HepG2 (cell line): Measurements from ENCODE around the gene ASB17.

Experiments
- RAD21 ChIP-seq: fragments of 450-650 bp; formaldehyde crosslinking; IDR thresholded peaks from 2 replicates; pipeline ENCODE4 v1.5.0; 2020; ENCODE audit warnings: mild to moderate bottlenecking
- SAFB2 ChIP-seq: sonication (generic); formaldehyde crosslinking; IDR thresholded peaks from 2 replicates; pipeline ENCODE4 v1.5.1; 2020; ENCODE audit warnings: missing genetic modification reagents, low read depth, mild to moderate bottlenecking, borderline replicate concordance
- ZNF569 ChIP-seq: sonication (generic); formaldehyde crosslinking; IDR thresholded peaks from 2 replicates; pipeline ENCODE4 v1.5.0; 2020; ENCODE audit warnings: mild to moderate bottlenecking, missing genetic modification reagents, moderate library complexity, borderline replicate concordance
- TF ChIP-seq, protein P1 (sequence below): sonication (generic); formaldehyde crosslinking; IDR thresholded peaks from 2 replicates; pipeline ENCODE4; 2020; ENCODE audit warnings: missing genetic modification reagents, mild to moderate bottlenecking, borderline replicate concordance
- TF ChIP-seq, protein P2 (sequence below): sonication (generic); formaldehyde crosslinking; IDR thresholded peaks from 2 replicates; pipeline ENCODE4 v1.5.0; 2020; ENCODE audit warnings: mild to moderate bottlenecking, missing genetic modification reagents, moderate library complexity

DNA sequence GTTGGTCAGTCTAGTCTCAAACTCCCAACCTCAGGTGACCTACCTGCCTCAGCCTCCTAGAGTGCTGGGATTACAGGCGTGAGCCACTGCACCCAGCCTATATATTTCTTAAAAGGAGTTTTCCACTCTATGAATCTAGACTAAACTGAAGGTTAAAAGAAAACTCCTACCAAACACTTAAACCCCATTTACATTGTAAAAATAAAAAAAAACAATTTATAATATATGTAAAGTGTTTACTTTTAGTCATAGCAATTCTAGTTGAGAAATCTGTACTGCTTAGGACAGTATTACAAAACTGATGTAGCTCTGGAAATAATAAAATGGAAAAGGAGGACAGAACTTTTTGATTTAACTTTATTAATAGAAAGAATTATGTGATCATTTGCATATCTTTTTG is 9.5 kb downstream of the ASB17 start:
- TF ChIP-seq, protein P1, sequence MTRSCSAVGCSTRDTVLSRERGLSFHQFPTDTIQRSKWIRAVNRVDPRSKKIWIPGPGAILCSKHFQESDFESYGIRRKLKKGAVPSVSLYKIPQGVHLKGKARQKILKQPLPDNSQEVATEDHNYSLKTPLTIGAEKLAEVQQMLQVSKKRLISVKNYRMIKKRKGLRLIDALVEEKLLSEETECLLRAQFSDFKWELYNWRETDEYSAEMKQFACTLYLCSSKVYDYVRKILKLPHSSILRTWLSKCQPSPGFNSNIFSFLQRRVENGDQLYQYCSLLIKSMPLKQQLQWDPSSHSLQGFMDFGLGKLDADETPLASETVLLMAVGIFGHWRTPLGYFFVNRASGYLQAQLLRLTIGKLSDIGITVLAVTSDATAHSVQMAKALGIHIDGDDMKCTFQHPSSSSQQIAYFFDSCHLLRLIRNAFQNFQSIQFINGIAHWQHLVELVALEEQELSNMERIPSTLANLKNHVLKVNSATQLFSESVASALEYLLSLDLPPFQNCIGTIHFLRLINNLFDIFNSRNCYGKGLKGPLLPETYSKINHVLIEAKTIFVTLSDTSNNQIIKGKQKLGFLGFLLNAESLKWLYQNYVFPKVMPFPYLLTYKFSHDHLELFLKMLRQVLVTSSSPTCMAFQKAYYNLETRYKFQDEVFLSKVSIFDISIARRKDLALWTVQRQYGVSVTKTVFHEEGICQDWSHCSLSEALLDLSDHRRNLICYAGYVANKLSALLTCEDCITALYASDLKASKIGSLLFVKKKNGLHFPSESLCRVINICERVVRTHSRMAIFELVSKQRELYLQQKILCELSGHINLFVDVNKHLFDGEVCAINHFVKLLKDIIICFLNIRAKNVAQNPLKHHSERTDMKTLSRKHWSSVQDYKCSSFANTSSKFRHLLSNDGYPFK, result no peak
- TF ChIP-seq RAD21 (no peak), SAFB2 (CRISPR knock-in tag) (no peak), ZNF569 (CRISPR knock-in tag) (no peak)
- TF ChIP-seq, protein P2, sequence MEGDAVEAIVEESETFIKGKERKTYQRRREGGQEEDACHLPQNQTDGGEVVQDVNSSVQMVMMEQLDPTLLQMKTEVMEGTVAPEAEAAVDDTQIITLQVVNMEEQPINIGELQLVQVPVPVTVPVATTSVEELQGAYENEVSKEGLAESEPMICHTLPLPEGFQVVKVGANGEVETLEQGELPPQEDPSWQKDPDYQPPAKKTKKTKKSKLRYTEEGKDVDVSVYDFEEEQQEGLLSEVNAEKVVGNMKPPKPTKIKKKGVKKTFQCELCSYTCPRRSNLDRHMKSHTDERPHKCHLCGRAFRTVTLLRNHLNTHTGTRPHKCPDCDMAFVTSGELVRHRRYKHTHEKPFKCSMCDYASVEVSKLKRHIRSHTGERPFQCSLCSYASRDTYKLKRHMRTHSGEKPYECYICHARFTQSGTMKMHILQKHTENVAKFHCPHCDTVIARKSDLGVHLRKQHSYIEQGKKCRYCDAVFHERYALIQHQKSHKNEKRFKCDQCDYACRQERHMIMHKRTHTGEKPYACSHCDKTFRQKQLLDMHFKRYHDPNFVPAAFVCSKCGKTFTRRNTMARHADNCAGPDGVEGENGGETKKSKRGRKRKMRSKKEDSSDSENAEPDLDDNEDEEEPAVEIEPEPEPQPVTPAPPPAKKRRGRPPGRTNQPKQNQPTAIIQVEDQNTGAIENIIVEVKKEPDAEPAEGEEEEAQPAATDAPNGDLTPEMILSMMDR, result no peak
